Right atrium auricular region (tissue), 2 donors: ENCODE measurements around the gene HSD17B10. TPM values are rescaled to one million over a fixed set of nuclear protein-coding genes. Genes with fewer than 3 reads are reported as not detected.
A peak's percentile ranks its signal among the peaks of the same experiment; 100 is the strongest.

Source experiments
- DNase-seq: peaks from one replicate; pipeline ENCODE4 v3.0.0-alpha.2; 2019; ENCODE audit warnings: low spot score
- H3K27ac ChIP-seq, 2 donors: fragments of 200-600 bp; sonication (generic); 1 replicate in 1 of 2; 2 replicates in 1 of 2; pipeline ENCODE4 v1.5.1; 2016 to 2019
- H3K27me3 ChIP-seq, 2 donors: fragments of 200-600 bp; sonication (generic); one replicate each; pipeline versions ENCODE4 v1.5.1 to v1.6.0; 2017 to 2019
- H3K36me3 ChIP-seq: fragments of 200-600 bp; sonication (generic); one replicate; pipeline ENCODE4 v1.5.1; 2016
- H3K4me1 ChIP-seq, 2 donors: fragments of 200-600 bp; sonication (generic); one replicate each; pipeline versions ENCODE4 v1.5.1 to v1.6.0; 2017 to 2019
- H3K4me3 ChIP-seq, 2 donors: fragments of 200-600 bp; sonication (generic); 1 replicate in 1 of 2; 2 replicates in 1 of 2; pipeline ENCODE4 v1.5.1; 2017 to 2019; ENCODE audit warnings: mild to moderate bottlenecking in 1 of 2, moderate library complexity in 1 of 2
- H3K9me3 ChIP-seq, 2 donors: fragments of 200-600 bp; sonication (generic); one replicate each; pipeline ENCODE4 v1.5.1; 2019
- total RNA-seq, 2 donors: library from RNA; depleted of rRNA; stranded (reverse); fragments of >200 nt; gene quantifications; one replicate each; pipeline ENCODE4 v1.1.0, GENCODE V29; 2016
- TF ChIP-seq, protein P1 (sequence below), 2 donors: fragments of 200-600 bp; sonication (generic); IDR thresholded peaks; one replicate each; pipeline ENCODE4 v1.5.1; 2019; ENCODE audit warnings: antibody characterized with exemption in 2 of 2

Gene HSD17B10
- total RNA-seq, 2 donors from 2014 or later = 81.7 to 102 TPM

DNA sequence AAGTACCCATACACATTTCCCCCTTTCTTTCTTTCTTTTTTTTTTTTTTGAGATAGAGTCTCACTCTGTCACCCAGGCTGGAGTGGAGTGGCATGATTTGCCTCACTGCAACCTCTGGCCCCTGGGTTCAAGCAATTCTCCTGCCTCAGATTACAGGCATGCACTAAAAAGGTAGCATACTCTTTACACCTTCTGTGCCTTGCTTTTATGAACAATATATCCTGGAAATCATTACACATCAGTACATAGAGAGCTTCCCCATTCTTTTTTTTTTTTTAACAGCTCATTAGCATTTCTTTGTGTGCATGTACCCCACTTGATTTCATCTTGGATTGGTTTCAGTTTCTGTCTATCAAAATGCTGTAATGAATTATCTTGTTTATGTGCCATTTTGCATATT, 18.6 kb upstream of the HSD17B10 start:
- TF ChIP-seq, protein P1, sequence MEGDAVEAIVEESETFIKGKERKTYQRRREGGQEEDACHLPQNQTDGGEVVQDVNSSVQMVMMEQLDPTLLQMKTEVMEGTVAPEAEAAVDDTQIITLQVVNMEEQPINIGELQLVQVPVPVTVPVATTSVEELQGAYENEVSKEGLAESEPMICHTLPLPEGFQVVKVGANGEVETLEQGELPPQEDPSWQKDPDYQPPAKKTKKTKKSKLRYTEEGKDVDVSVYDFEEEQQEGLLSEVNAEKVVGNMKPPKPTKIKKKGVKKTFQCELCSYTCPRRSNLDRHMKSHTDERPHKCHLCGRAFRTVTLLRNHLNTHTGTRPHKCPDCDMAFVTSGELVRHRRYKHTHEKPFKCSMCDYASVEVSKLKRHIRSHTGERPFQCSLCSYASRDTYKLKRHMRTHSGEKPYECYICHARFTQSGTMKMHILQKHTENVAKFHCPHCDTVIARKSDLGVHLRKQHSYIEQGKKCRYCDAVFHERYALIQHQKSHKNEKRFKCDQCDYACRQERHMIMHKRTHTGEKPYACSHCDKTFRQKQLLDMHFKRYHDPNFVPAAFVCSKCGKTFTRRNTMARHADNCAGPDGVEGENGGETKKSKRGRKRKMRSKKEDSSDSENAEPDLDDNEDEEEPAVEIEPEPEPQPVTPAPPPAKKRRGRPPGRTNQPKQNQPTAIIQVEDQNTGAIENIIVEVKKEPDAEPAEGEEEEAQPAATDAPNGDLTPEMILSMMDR (IDR thresholded peaks at IDR 0.05) = no peak
- Histone ChIP-seq H3K9me3 (no peaks in the 10 kb centered on the region), H3K27me3 (no peaks in the 10 kb centered on the region), H3K4me3 (no peak overlapping the region), H3K4me1 (no peaks in the 10 kb centered on the region), H3K27ac (no peak overlapping the region), H3K36me3 (no peaks in the 10 kb centered on the region)
- no peak for DNase-seq

DNA sequence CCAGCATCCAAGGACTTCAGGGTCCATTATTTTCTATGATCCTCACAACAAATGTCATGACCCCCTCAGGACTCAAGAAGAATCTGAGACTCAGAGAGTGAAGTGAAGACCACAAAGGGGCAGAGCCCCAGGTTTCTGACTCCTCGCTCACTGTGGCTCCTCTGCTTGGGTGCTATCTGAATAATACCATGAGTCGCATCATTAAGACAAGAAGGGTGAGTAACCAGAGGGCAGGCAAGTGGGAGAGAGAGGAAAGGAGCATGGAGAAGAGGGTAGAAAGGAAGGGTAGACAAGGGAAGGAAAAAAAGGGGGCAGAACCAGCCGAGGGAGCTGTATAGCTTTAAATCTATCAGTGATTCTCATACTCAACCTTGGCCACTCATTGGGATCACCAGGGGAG, 15.5 kb upstream of the HSD17B10 start:
- Histone ChIP-seq H3K27ac (no peak overlapping the region), H3K9me3 (no peaks in the 10 kb centered on the region), H3K4me3 (no peak overlapping the region), H3K4me1 (no peaks in the 10 kb centered on the region), H3K27me3 (no peaks in the 10 kb centered on the region), H3K36me3 (no peaks in the 10 kb centered on the region)
- no peak for DNase-seq
- TF ChIP-seq, protein P1 (IDR thresholded peaks at IDR 0.05) = no peak

DNA sequence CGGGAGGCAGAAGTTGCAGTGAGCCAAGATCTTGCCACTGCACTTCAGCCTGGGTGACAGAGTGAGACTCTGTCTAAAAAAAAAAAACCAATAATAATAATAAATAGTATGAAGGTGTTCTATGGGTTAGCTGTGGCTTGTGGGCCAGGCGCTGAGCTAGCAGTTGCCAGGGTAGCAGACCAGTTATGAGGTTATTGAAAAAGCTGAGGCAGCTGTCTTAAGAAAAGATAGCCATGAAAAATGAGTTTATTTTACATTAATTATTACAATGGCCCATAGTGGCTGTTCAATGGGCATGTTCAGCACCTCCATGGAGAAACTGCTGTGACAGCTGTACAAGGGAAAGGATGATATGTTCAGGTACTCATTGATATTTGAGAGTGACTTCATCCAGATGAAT, 13.3 kb upstream of the HSD17B10 start:
- DNase-seq = no peak
- H3K4me1 ChIP-seq = no peaks in the 10 kb centered on the region
- H3K36me3 ChIP-seq = no peaks in the 10 kb centered on the region
- no peaks in the 10 kb centered on the region for H3K9me3 ChIP-seq
- H3K27ac ChIP-seq = no peak overlapping the region
- H3K4me3 ChIP-seq = no peak overlapping the region
- TF ChIP-seq, protein P1 (IDR thresholded peaks at IDR 0.05) = no peak
- no peaks in the 10 kb centered on the region for H3K27me3 ChIP-seq

DNA sequence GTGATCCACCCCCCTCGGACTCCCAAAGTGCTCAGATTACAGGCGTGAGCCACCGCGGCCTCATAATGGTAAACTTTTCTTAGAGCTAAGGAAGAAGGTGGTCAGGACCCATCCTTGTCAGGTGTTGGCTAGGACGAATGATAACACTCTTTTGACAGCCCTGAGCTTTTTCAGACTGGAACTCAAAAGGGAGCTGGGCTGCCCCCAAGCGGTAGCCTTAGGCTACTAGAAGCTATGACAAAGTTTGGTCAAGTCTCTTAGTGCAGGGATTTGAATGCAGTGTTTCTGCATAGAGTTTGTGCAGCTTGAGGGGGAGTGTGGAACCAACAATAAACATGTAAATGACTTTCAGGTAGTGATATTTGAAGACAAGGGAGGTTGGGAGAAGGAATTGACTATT, 11.8 kb upstream of the HSD17B10 start:
- Histone ChIP-seq H3K9me3 (no peaks in the 10 kb centered on the region), H3K27ac (no peak overlapping the region), H3K4me1 (peaks cover 0 to 5% of the 10 kb centered on the region in 2 donors), H3K27me3 (no peaks in the 10 kb centered on the region), H3K4me3 (no peak overlapping the region), H3K36me3 (no peaks in the 10 kb centered on the region)
- TF ChIP-seq, protein P1 (IDR thresholded peaks at IDR 0.05) = peak; percentile 32 to 57
- DNase-seq = no peak

DNA sequence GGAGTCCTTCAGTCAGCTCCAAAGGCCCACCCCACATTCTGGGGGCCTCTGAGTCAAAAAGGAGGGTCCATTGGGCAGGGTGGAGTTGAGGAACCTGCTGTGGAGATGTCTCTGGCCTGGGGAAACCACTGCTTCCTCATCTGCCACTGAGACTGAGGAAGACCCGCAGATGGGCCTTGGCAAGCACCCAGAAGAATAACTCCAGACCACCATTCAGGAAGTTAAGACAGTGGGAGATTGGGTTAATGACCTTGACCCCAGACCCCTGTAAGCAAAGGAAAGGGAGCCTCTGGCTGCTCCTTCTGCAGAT, 8.1 kb upstream of the HSD17B10 start:
- H3K36me3 ChIP-seq = no peaks in the 10 kb centered on the region
- H3K4me3 ChIP-seq = peak overlapping the region; percentile 33 to 44
- TF ChIP-seq, protein P1 (IDR thresholded peaks at IDR 0.05) = no peak
- H3K9me3 ChIP-seq = no peaks in the 10 kb centered on the region
- H3K27ac ChIP-seq = peak overlapping the region in 1 of 2 donors; percentile 28
- DNase-seq = no peak
- no peaks in the 10 kb centered on the region for H3K27me3 ChIP-seq
- peaks cover 0 to 6% of the 10 kb centered on the region in 2 donors for H3K4me1 ChIP-seq

DNA sequence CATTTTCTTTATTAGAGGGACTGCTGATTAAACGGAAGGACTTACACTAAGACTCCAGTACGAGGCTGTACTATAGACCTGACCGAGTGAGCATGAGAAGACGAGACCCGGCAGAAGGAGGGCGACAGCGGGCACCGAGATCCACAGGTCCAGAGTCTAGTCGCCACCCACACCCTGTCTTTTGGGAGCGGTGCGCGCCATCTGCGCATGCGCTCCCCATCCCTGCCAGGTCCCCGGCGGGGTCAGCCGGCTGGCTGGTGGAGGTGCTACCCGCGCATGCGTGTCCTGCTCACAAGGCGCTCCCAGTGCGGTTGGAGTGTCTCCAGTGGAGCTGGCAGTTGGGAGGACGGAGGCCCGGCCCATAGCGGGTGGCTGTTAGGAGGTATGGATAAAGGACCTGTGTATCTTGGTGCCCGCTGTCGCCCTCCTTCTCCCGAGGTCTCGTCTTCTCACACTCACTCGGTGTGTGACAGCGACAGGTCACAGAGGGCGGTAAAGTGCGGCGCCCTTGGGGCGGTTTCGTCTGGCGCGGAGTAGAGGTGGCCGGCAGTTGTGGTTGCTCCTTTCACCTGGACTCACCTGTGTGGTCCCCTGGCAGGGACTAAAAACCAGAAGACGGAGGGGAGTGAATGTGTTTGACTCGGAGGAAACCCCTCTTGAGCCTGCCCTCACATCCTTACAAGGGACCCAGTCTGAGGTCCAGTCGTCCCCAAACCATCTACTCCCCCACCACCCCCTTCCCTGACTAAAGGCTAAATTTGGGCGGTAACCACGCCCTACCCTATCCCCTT, 7.6 kb upstream of the HSD17B10 start:
- TF ChIP-seq, protein P1 (IDR thresholded peaks at IDR 0.05) = no peak
- H3K27ac ChIP-seq = peak overlapping the region; percentile 28 to 60
- H3K27me3 ChIP-seq = no peaks in the 10 kb centered on the region
- no peaks in the 10 kb centered on the region for H3K36me3 ChIP-seq
- peak overlapping the region; percentile 33 to 44 for H3K4me3 ChIP-seq
- H3K9me3 ChIP-seq = no peaks in the 10 kb centered on the region
- peak; percentile 72 for DNase-seq
- H3K4me1 ChIP-seq = peaks cover 0 to 6% of the 10 kb centered on the region in 2 donors
